Activated CD8-positive, alpha-beta memory T cell treated with anti-CD3 and anti-CD28 coated beads, Interleukin-2, amount 10 ng/mL, durations not matched to agents 7 days and 5 days (primary cell): Measurements from ENCODE around the gene RAB9A. TPM values are rescaled to one million over a fixed set of nuclear protein-coding genes. Genes with fewer than 3 reads are reported as not detected.
A peak's percentile ranks its signal among the peaks of the same experiment; 100 is the strongest.

Experiments
- ATAC-seq: fragments of 150-1000 bp; cut with Tn5 transposase; one replicate; pipeline ENCODE4 v1.10.0; 2021; ENCODE audit warnings: moderate library complexity
- CTCF ChIA-PET: fragments of 350-600 bp; sonication (Branson Sonifier 250); formaldehyde crosslinking; loops from one replicate; lab custom pipeline; 2021; ENCODE audit warnings: antibody characterized with exemption; lab: Charles Lee
- DNase-seq: peaks from one replicate; pipeline ENCODE4 v3.0.0-alpha.2; 2020
- H3K27ac Mint-ChIP-seq: one replicate; pipeline ENCODE4 v1.8.0; 2021; ENCODE audit warnings: mild to moderate bottlenecking, mixed read lengths
- H3K27me3 Mint-ChIP-seq: one replicate; pipeline ENCODE4 v1.8.0; 2021; ENCODE audit warnings: mixed read lengths
- H3K36me3 Mint-ChIP-seq: one replicate; pipeline ENCODE4 v1.8.0; 2021; ENCODE audit warnings: mild to moderate bottlenecking, mixed read lengths
- H3K4me1 Mint-ChIP-seq: one replicate; pipeline ENCODE4 v1.8.0; 2021; ENCODE audit warnings: mixed read lengths
- H3K4me3 Mint-ChIP-seq: one replicate; pipeline ENCODE4 v1.8.0; 2021; ENCODE audit warnings: mild to moderate bottlenecking, moderate library complexity, mixed read lengths
- H3K9me3 Mint-ChIP-seq: one replicate; pipeline ENCODE4 v1.8.0; 2022; ENCODE audit warnings: low read depth, mixed read lengths
- total RNA-seq, 2 experiments: library from RNA; stranded (reverse); gene quantifications; one replicate each; pipeline ENCODE4 v1.2.3, GENCODE V29; 2021

The RAB9A gene
- total RNA-seq, 2 experiments from 2014 or later: 13.7 to 20.3 TPM

- no peaks in the 10 kb centered on the region for H3K27me3 Mint-ChIP-seq
- H3K36me3 Mint-ChIP-seq: peaks cover 2% of the 10 kb centered on the region
Measured at GRCh38 chrX:13681595-13681994, 7.3 kb upstream of the RAB9A start.

GRCh38 chrX:13684361-13684760 is 4.6 kb upstream of the RAB9A start:
- peaks cover 20% of the 10 kb centered on the region for H3K4me1 Mint-ChIP-seq
- no peaks in the 10 kb centered on the region for H3K9me3 Mint-ChIP-seq
- CTCF ChIA-PET: no interaction called here
- no peak overlapping the region for H3K4me3 Mint-ChIP-seq
- no peaks in the 10 kb centered on the region for H3K27me3 Mint-ChIP-seq
- no peak overlapping the region for H3K27ac Mint-ChIP-seq
- DNase-seq: no peak
- no peak for ATAC-seq
- peaks cover 2% of the 10 kb centered on the region for H3K36me3 Mint-ChIP-seq

More at GRCh38 chrX:13681595-13681994, 7.3 kb upstream of the RAB9A start:
- Mint-ChIP-seq H3K27ac (no peak overlapping the region), H3K9me3 (no peaks in the 10 kb centered on the region), H3K4me3 (no peak overlapping the region), H3K4me1 (peaks cover 10% of the 10 kb centered on the region)
- DNase-seq: no peak
- CTCF ChIA-PET: no interaction called here
- no peak for ATAC-seq

GRCh38 chrX:13685126-13685763 is 3.7 kb upstream of the RAB9A start:
- Mint-ChIP-seq H3K27me3 (no peaks in the 10 kb centered on the region), H3K27ac (no peak overlapping the region), H3K4me1 (peaks cover 21% of the 10 kb centered on the region), H3K36me3 (peaks cover 2% of the 10 kb centered on the region), H3K4me3 (no peak overlapping the region), H3K9me3 (no peaks in the 10 kb centered on the region)
- ATAC-seq (no peak), DNase-seq (no peak)
- CTCF ChIA-PET: interaction anchor here (0.5 kb wide), 1 partner anchor 70 kb away, joined by 3 read pairs; no protein-coding TSS in a partner anchor

DNA sequence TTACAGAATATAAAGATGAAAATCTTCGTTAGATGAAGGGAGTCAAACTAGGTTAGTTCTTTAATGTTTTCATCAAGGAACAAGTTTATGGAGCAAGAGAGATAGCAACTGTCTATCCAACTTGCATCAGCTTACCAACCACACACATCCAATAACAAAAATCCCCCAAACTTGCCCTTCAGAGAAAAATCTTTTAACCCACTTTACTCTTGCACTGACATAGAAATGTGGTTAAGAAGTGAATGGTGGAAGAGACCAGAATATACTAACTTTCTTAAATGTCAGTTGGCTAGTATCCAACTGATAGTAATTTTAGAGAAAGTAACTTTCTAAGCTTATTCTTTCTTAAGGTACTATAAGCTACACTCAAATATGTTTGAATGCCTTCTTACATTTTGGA is 1.7 kb upstream of the RAB9A start:
- DNase-seq: no peak
- H3K4me3 Mint-ChIP-seq: no peak overlapping the region
- H3K27ac Mint-ChIP-seq: peak overlapping the region; percentile 94
- H3K4me1 Mint-ChIP-seq: peaks cover 35% of the 10 kb centered on the region
- H3K36me3 Mint-ChIP-seq: peaks cover 2% of the 10 kb centered on the region
- no peaks in the 10 kb centered on the region for H3K9me3 Mint-ChIP-seq
- no peak for ATAC-seq
- no peaks in the 10 kb centered on the region for H3K27me3 Mint-ChIP-seq
- CTCF ChIA-PET: interaction anchor here (1.1 to 1.2 kb wide), 2 partner anchors 17 to 33 kb away, joined by 3 to 5 read pairs; no protein-coding TSS in a partner anchor

DNA sequence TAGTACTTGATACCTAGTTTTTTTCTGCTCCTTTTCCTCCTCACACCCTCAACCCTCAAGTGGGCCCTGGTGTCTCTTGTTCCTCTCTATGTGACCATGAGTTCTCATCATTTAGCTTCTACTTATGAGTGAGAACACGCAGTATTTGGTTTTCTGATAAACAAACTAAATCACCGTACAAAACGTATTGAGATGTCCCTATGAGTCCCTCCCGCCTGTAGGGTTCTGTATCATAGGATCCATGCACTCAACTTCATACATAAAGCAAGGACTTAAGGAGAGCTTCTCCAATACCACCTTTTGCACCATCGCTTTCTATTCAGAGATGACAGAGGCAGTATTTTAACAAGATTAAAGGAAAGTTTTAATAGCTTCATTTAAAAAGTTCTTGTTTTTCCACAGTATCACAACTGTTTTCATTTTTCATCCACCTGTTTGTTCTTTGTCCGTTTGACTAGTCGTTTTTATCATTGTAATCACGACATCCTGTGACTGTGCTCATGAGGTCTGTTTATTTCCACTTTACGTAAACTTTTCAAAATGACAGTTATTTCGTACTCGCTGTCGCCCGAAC is 457 bp upstream of the RAB9A start:
- CTCF ChIA-PET: interaction anchor here (1.1 to 1.4 kb wide), 3 partner anchors 19 to 37 kb away, joined by 3 to 5 read pairs (median 4); no protein-coding TSS in a partner anchor
- H3K4me3 Mint-ChIP-seq: peak overlapping the region; percentile 82
- H3K36me3 Mint-ChIP-seq: peaks cover 3% of the 10 kb centered on the region
- ATAC-seq (peak; percentile 14), DNase-seq (no peak)
- H3K9me3 Mint-ChIP-seq: no peaks in the 10 kb centered on the region
- peak overlapping the region; percentile 94 for H3K27ac Mint-ChIP-seq
- H3K27me3 Mint-ChIP-seq: no peaks in the 10 kb centered on the region
- H3K4me1 Mint-ChIP-seq: peaks cover 47% of the 10 kb centered on the region

GRCh38 chrX:13689741-13690211 is 848 bp downstream of the RAB9A start:
- H3K4me3 Mint-ChIP-seq: peak overlapping the region; percentile 82
- peaks cover 57% of the 10 kb centered on the region for H3K4me1 Mint-ChIP-seq
- H3K27ac Mint-ChIP-seq: peak overlapping the region; percentile 94
- H3K9me3 Mint-ChIP-seq: no peaks in the 10 kb centered on the region
- CTCF ChIA-PET: interaction anchor here (1.1 kb wide), 1 partner anchor 43 kb away, joined by 3 read pairs; no protein-coding TSS in a partner anchor
- H3K36me3 Mint-ChIP-seq: peaks cover 3% of the 10 kb centered on the region
- no peak for ATAC-seq
- no peak for DNase-seq
- no peaks in the 10 kb centered on the region for H3K27me3 Mint-ChIP-seq

DNA sequence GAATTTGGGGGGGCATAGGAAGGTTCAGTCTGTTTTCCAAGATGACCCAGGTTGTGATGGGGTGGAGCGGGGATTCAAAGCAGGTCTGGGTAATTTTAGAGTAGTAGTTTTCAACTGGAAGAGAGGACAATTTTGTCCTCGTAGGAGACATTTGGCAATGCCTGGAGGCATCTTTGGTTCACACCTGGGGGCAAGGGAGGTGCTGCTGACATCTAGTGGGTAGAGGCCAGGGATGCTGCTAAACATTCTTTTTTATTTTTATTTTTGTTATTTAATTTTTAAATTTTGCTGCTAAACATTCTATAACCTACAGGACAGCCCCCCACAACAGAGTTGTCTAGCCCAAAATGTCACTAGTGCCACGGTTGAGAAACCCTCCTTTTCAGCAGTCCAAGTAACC is 1.9 kb downstream of the RAB9A start:
- DNase-seq: peak; percentile 41
- H3K4me1 Mint-ChIP-seq: peaks cover 58% of the 10 kb centered on the region
- H3K9me3 Mint-ChIP-seq: no peaks in the 10 kb centered on the region
- peak overlapping the region; percentile 82 for H3K4me3 Mint-ChIP-seq
- no peak for ATAC-seq
- peak overlapping the region; percentile 38 for H3K27ac Mint-ChIP-seq
- H3K36me3 Mint-ChIP-seq: peaks cover 7% of the 10 kb centered on the region
- CTCF ChIA-PET: interaction anchor here (1.1 to 1.5 kb wide), 5 partner anchors 21 to 44 kb away, joined by 3 to 4 read pairs (median 3); partner anchors contain the start of genes OFD1 and TRAPPC2
- H3K27me3 Mint-ChIP-seq: no peaks in the 10 kb centered on the region

- DNase-seq: no peak
- Mint-ChIP-seq H3K4me3 (peak overlapping the region; percentile 49), H3K9me3 (no peaks in the 10 kb centered on the region), H3K36me3 (peaks cover 7% of the 10 kb centered on the region), H3K27me3 (no peaks in the 10 kb centered on the region), H3K4me1 (peaks cover 61% of the 10 kb centered on the region), H3K27ac (peak overlapping the region; percentile 54)
- CTCF ChIA-PET: interaction anchor here (0.7 to 1.5 kb wide), 6 partner anchors 17 to 186 kb away, joined by 3 to 4 read pairs (median 4); partner anchors contain the start of genes OFD1 and TRAPPC2
- ATAC-seq: no peak
Measured at GRCh38 chrX:13691841-13692371, 3.0 kb downstream of the RAB9A start.

GRCh38 chrX:13692771-13693231 is 3.9 kb downstream of the RAB9A start:
- no peak for ATAC-seq

GRCh38 chrX:13693341-13693961 is 4.5 kb downstream of the RAB9A start:
- H3K4me1 Mint-ChIP-seq: peaks cover 59% of the 10 kb centered on the region

More at GRCh38 chrX:13692771-13693231, 3.9 kb downstream of the RAB9A start:
- H3K4me1 Mint-ChIP-seq: peaks cover 65% of the 10 kb centered on the region
- peaks cover 7% of the 10 kb centered on the region for H3K36me3 Mint-ChIP-seq
- H3K9me3 Mint-ChIP-seq: no peaks in the 10 kb centered on the region
- H3K27ac Mint-ChIP-seq: peak overlapping the region; percentile 54
- H3K4me3 Mint-ChIP-seq: peak overlapping the region; percentile 25
- H3K27me3 Mint-ChIP-seq: no peaks in the 10 kb centered on the region
- no peak for DNase-seq
- CTCF ChIA-PET: no interaction called here

GRCh38 chrX:13694359-13694758 is 5.4 kb downstream of the RAB9A start:
- DNase-seq (no peak), ATAC-seq (no peak)
- Mint-ChIP-seq H3K4me1 (peaks cover 63% of the 10 kb centered on the region), H3K27me3 (no peaks in the 10 kb centered on the region), H3K9me3 (no peaks in the 10 kb centered on the region), H3K27ac (no peak overlapping the region), H3K36me3 (peaks cover 9% of the 10 kb centered on the region), H3K4me3 (no peak overlapping the region)
- CTCF ChIA-PET: interaction anchor here (0.7 to 1.1 kb wide), 2 partner anchors 15 to 25 kb away, joined by 3 read pairs; no protein-coding TSS in a partner anchor

More at GRCh38 chrX:13693341-13693961, 4.5 kb downstream of the RAB9A start:
- no peaks in the 10 kb centered on the region for H3K27me3 Mint-ChIP-seq
- no peak for ATAC-seq
- H3K4me3 Mint-ChIP-seq: no peak overlapping the region
- peaks cover 7% of the 10 kb centered on the region for H3K36me3 Mint-ChIP-seq
- no peaks in the 10 kb centered on the region for H3K9me3 Mint-ChIP-seq
- no peak for DNase-seq
- CTCF ChIA-PET: no interaction called here
- H3K27ac Mint-ChIP-seq: no peak overlapping the region

DNA sequence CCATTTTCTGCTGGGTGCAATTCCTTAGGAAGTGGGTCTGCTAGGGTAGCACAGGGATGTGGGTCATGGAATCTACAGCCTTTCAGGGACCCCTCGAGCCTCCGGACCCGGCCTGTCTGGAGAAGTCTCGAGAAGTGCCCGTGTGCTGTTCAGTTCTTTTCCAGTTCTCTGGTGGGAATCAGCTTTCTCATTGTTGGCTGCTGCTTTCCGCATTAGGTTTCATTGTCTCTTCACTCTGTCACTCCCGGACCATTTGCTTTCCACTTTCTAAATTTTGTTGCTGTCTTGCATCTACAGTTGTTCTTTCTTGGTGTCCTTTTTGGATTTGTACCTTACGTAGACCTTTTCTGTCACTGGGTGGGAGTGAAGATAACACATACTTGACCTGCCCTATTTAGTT is 6.1 kb downstream of the RAB9A start:
- ATAC-seq: no peak
- H3K27me3 Mint-ChIP-seq: no peaks in the 10 kb centered on the region
- H3K9me3 Mint-ChIP-seq: no peaks in the 10 kb centered on the region
- H3K4me1 Mint-ChIP-seq: peaks cover 66% of the 10 kb centered on the region
- DNase-seq: no peak
- CTCF ChIA-PET: interaction anchor here (0.7 to 1.1 kb wide), 2 partner anchors 15 to 26 kb away, joined by 3 read pairs; no protein-coding TSS in a partner anchor
- no peak overlapping the region for H3K27ac Mint-ChIP-seq
- H3K4me3 Mint-ChIP-seq: no peak overlapping the region
- peaks cover 11% of the 10 kb centered on the region for H3K36me3 Mint-ChIP-seq
